AG04449 (cell line): ENCODE results near the gene QDPR.

ENCODE experiments used
- CTCF ChIA-PET: fragments of 350-600 bp; formaldehyde crosslinking; extraction: SDS; loops from one replicate; lab custom pipeline; 2021; ENCODE audit warnings: antibody characterized with exemption; lab: Yijun Ruan, JAX
- POLR2A ChIA-PET: fragments of 400-600, 350-600 bp; formaldehyde crosslinking; extraction: SDS; loops from one replicate; lab custom pipeline; 2020; ENCODE audit warnings: antibody characterized with exemption, inconsistent platforms; lab: Yijun Ruan, JAX
- DNase-seq: peaks from one replicate; pipeline ENCODE4 v3.0.0-alpha.2; 2010; ENCODE audit warnings: low read depth, low spot score
- H3K4me3 ChIP-seq: 2 replicates; pipeline ENCODE4 v1.5.1; 2011; ENCODE audit warnings: low read depth, mild to moderate bottlenecking, control low read depth, low read length
- TF ChIP-seq, protein P1 (sequence below): IDR thresholded peaks from one replicate; pipeline ENCODE4 v1.5.1; 2011; ENCODE audit warnings: mild to moderate bottlenecking, moderate library complexity, low read length, control low read depth, inconsistent platforms; ENCODE audit not compliant: insufficient read depth; ENCODE audit errors: missing control alignments

The QDPR gene

DNA sequence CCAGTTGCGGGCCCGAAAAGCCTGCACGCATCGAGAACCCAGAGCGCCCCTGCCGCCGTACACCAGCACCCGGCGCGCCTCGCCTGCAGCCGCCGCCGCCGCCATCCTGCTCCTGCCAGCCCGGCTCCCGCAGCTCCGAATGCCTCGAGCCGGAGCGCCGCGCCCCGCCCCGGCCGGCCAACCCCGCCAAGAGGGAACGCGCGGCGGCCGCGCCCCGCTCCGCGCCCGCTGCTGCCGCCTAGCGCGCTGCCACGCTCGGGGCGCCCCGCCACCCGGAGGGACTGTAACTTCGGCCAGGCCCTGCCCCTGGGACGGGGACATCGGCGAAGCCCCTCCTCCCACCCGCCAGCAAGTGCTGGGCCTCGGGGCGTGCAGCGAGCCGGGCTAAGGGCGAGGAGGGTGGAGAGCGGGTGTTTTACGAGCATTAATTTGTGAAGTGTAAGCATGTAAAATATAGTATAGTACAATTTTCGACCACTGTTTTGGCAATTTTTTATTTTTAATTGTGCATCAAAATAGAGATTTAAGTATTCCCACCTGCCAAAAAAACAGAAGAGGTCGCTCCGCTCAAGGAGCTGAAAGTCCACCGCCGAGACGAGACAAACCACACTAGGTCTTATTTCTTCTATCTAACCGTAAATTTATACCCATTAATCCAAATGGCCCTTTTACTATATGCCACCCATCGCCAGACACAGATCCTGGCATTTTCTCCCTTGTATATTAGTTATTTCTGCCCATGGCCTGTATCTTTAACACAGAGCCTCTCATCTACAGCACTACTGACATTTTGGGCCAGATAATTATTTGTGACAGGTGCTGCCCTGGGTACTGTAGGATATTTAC lies at the start of gene QDPR:
Gene QDPR, minus strand, starts transcription at position 141 of the 846 bp plus-strand sequence. Its CDS starts 36 bp downstream, at position 105.
- POLR2A ChIA-PET = no interaction called here
- no peak for DNase-seq
- peak within 1 kb of the TSS; percentile 59 for H3K4me3 ChIP-seq
- CTCF ChIA-PET = interaction anchor here (0.6 to 1.8 kb wide), 9 partner anchors 11 to 59 kb away, joined by 3 to 7 read pairs (median 3); no protein-coding TSS in a partner anchor
- TF ChIP-seq, protein P1, sequence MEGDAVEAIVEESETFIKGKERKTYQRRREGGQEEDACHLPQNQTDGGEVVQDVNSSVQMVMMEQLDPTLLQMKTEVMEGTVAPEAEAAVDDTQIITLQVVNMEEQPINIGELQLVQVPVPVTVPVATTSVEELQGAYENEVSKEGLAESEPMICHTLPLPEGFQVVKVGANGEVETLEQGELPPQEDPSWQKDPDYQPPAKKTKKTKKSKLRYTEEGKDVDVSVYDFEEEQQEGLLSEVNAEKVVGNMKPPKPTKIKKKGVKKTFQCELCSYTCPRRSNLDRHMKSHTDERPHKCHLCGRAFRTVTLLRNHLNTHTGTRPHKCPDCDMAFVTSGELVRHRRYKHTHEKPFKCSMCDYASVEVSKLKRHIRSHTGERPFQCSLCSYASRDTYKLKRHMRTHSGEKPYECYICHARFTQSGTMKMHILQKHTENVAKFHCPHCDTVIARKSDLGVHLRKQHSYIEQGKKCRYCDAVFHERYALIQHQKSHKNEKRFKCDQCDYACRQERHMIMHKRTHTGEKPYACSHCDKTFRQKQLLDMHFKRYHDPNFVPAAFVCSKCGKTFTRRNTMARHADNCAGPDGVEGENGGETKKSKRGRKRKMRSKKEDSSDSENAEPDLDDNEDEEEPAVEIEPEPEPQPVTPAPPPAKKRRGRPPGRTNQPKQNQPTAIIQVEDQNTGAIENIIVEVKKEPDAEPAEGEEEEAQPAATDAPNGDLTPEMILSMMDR = peak; percentile 44

DNA sequence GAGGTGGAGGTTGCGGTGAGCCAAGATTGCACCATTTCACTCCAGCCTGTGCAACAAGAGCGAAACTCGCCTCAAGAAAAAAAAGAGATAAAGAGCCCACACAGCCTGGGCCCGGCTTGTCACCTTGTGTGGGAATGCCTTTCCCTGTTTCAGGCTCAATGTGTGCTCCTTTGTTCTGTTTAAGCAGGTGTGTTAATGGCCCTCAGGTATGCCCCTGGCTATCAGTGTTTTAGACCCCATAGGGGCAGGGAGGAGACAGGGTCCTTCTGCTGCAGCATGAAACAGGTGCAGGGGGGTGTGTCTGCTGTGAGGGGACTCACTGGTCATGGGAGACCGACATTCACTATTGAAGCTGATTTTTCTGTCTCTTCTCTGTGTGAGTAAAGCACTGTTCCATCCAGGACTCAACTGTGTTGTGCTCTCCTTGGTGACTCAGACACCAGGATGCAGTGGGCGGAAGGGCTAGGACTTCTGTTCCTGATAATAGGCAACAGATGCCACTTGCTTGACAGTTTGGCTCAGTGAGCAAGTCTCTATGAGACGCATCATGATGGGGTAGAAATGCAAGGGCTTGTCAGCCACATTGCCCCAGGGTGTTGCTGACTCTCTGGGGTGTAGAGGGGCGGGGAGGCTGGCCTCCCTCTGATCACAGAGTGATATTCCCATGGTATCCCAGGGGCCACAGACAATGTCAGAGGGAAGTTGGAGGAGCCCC lies 49.5 kb upstream of the QDPR start:
- no peak for DNase-seq
- H3K4me3 ChIP-seq = no peak overlapping the region
- CTCF ChIA-PET = interaction anchor here (4.3 kb wide), 1 partner anchor 12 kb away, joined by 14 read pairs; no protein-coding TSS in a partner anchor
- TF ChIP-seq, protein P1 = no peak
- POLR2A ChIA-PET = no interaction called here

DNA sequence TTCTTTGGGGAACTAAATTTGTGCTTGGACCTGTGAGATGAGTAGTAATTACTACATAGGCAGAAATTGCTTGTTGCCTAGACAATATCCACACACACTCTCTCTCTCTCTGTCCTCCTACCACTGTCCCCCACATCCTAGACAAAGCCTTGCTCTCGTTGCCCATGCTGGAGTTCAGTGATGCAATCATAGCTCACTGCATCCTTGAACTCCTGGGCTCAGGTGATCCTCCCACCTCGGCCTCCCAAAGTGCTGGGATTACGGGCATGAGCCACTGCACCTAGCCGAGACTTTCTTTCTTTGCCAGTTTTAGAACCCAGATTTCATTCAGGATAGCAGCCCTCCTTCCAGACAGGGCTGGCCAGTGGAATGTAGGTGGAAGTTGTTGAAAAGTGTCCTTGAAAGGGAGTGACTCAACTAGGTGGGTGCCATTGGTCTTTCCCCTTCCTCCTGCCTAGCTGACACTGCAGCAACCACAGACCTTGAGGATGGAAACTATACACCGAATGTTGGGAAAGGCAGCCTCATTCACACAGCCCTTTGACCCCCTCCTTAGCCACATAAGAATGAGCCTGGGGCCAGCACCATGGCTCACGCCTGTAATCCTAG lies 48.3 kb upstream of the QDPR start:
- H3K4me3 ChIP-seq = no peak overlapping the region
- no peak for DNase-seq
- ChIA-PET POLR2A (no interaction called here), CTCF (interaction anchor here (4.3 kb wide), 1 partner anchor 11 kb away, joined by 14 read pairs; no protein-coding TSS in a partner anchor)
- TF ChIP-seq, protein P1 = no peak

DNA sequence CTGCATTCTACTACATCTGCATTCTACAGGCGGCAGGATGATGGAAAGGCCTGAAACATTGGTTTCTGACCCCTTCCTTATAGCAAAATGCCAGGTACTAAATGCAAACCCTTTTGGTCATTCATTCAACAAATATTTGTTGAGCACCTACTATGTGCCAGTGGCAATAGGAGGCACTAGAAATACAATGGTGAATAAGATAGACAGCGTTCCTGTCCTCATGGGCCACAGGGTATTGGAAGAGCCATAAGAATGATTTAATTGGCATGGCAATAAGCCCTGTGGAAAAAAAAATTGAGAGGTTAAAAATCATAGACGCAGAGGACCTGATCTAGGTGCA lies 47.8 kb upstream of the QDPR start:
- ChIA-PET POLR2A (no interaction called here), CTCF (no interaction called here)
- TF ChIP-seq, protein P1 = no peak
- H3K4me3 ChIP-seq = no peak overlapping the region
- DNase-seq = no peak

DNA sequence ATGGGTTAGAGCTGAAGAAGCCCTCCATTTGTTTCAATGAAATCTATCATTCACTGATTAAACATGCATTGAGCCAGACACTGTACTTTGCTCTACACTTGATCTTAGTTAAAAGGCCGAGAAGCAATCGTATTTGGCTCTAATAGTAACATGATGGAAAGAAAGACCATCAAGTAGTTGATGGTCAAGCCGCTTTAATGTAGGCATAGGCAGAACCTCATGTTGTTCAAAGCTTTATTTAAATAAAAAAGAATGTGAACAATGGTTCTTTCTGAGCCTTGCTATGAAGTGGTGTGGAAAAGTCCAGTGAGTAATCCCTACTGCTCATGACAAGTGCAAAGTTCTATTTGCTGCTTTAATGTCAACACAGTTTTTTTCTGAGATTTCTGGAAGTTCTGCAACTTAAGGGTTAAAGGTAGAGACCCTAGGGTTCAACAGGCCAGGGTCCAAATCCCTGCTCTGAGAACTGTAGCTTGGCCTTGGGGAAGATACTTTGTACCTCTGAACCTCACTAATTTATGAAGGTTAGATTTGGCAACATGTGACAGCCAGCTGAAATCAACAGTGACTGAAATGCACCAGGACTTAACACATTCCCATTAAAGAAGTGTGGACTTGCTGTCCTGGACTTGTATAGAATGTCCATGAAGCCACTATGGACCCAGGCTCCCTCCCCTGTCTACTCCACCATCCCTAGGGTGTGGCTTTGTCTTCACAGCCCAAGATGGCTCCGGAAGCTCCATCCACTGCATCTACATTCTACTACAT lies 47.2 kb upstream of the QDPR start:
- POLR2A ChIA-PET = no interaction called here
- CTCF ChIA-PET = interaction anchor here (1.3 to 2.1 kb wide), 2 partner anchors 10 to 250 kb away, joined by 5 to 13 read pairs; no protein-coding TSS in a partner anchor

More for the DNA sequence above, 47.2 kb upstream of the QDPR start:
- TF ChIP-seq, protein P1 = no peak
- no peak for DNase-seq
- no peak overlapping the region for H3K4me3 ChIP-seq
